Heart left ventricle (tissue), 16 donors: Measurements from ENCODE around the gene ATP2C1. TPM values are rescaled to one million over a fixed set of nuclear protein-coding genes. Genes with fewer than 3 reads are reported as not detected.

ENCODE experiments used
- ATAC-seq, 4 donors: fragments of 200-7000 bp; cut with Tn5 transposase; one replicate each; pipeline ENCODE4 v1.9.1; 2020 to 2022; ENCODE audit warnings: moderate library complexity in 4 of 4, mild to moderate bottlenecking in 3 of 4, moderate number of reproducible peaks in 1 of 4
- DNase-seq, 5 donors: peaks; one replicate each; pipeline ENCODE4 v3.0.0-alpha.2; 2020
- H3K27ac ChIP-seq, 12 donors: fragments of 200-600 bp; sonication (generic) in 4 of 12; one replicate each; pipeline versions ENCODE4 v1.5.0 to v1.8.0; 2016 to 2022; ENCODE audit warnings: mild to moderate bottlenecking in 2 of 12
- H3K27me3 ChIP-seq, 9 donors: fragments of 200-600 bp; sonication (generic) in 2 of 9; one replicate each; pipeline versions ENCODE4 v1.5.1 to v1.8.0; 2016 to 2022; ENCODE audit warnings: mild to moderate bottlenecking in 3 of 9
- H3K36me3 ChIP-seq, 9 donors: fragments of 200-600 bp; sonication (generic) in 2 of 9; one replicate each; pipeline versions ENCODE4 v1.5.0 to v1.8.0; 2018 to 2022; ENCODE audit warnings: mild to moderate bottlenecking in 2 of 9
- H3K4me1 ChIP-seq, 12 donors: fragments of 200-600 bp; sonication (generic) in 4 of 12; one replicate each; pipeline versions ENCODE4 v1.5.0 to v1.8.0; 2016 to 2022; ENCODE audit warnings: mild to moderate bottlenecking in 3 of 12
- H3K4me3 ChIP-seq, 12 donors: fragments of 200-600 bp; sonication (generic) in 4 of 12; one replicate each; pipeline versions ENCODE4 v1.5.0 to v1.8.0; 2017 to 2022; ENCODE audit warnings: mild to moderate bottlenecking in 9 of 12, moderate library complexity in 4 of 12
- H3K9me3 ChIP-seq, 12 donors: fragments of 200-600 bp; sonication (generic) in 4 of 12; one replicate each; pipeline versions ENCODE4 v1.5.0 to v1.8.0; 2016 to 2022; ENCODE audit warnings: mild to moderate bottlenecking in 1 of 12
- CTCF ChIP-seq, 12 donors: fragments of 200-600 bp; sonication (generic) in 4 of 12; IDR thresholded peaks; one replicate each; pipeline versions ENCODE4 v1.5.0 to v1.8.0; 2018 to 2022; ENCODE audit warnings: antibody characterized with exemption in 12 of 12, mild to moderate bottlenecking in 5 of 12
- POLR2A ChIP-seq, 2 donors: fragments of 450-650 bp; IDR thresholded peaks; one replicate each; pipeline ENCODE4 v1.6.1; 2017; ENCODE audit warnings: antibody characterized with exemption in 2 of 2, mild to moderate bottlenecking in 2 of 2, moderate library complexity in 2 of 2
- WGBS, 4 donors: extraction: QIAGEN DNeasy Blood & Tissue Kit in 2 of 4; methylation state at CpG; one replicate each; pipeline versions ENCODE4 v1.1.5 to v1.1.7; 2013 to 2018; 5-methylcytosine and 5-hydroxymethylcytosine counted together
- intact Hi-C, 10 donors: fragments of 100-400 bp; cut with DNase I; formaldehyde crosslinking; loops; one replicate each; pipeline versions ENCODE4 v1.11.1 to v1.14.2; 2022
- polyA plus RNA-seq, 2 donors: library from polyadenylated mRNA; stranded (reverse); fragments of 200-250 nt; gene quantifications; one replicate each; pipeline ENCODE4 v1.2.3, GENCODE V29; 2013
- total RNA-seq, 9 donors: library from RNA; depleted of rRNA in 2 of 9; stranded (reverse); fragments of >200 nt in 2 of 9; fragmentation: NEBNext Ultra II Directional in 3 of 9; extraction: Animal tissue kit (Norgen Biotek cat#: 25700) in 3 of 9; gene quantifications; one replicate each; pipeline versions ENCODE4 v1.1.0 to v1.2.4, GENCODE V29; 2016 to 2023
- donor health status: ischemic (EF 13 %, LVEDD 7.1; RV severe dilation, severe dysfunction).
- donor health status: healthy with polysubstance abuse.
- donor health status: DM: no; HTN: yes; CAD: no.
- donor health status: DM: no; HTN: no; CAD: no.
- donor health status: ischemic (EF 25% LVEDD 6.9; RV normal size, moderate dysfunction).
- donor health status: ischemic (EF 25% LVEDD 5.7; RV mildly dilated, moderate dysfunction).
- donor health status: healthy.
- donor health status: DM: yes; HTN: yes; CAD: no.
- donor health status: ischemic (EF 35%, LVEDD 5.7; RV mildly dilated, moderate dysfunction).
- donor health status: nonischemic (EF 11% LVEDD 7.7; RV severe dilation, severe dysfunction).
- donor health status: DM: yes; HTN: yes; CAD: no.
- donor health status: PGD.
- donor health status: ischemic (EF 29% LVEDD 5.4; RV normal size, mild dysfunction).
- donor health status: nonischemic (EF 23%, LVEDD 6.1; RV moderate dilation, normal function).

The ATP2C1 gene
- total and polyA plus RNA-seq, 11 donors = 26.1 to 74.4 (median 60.1) TPM

DNA sequence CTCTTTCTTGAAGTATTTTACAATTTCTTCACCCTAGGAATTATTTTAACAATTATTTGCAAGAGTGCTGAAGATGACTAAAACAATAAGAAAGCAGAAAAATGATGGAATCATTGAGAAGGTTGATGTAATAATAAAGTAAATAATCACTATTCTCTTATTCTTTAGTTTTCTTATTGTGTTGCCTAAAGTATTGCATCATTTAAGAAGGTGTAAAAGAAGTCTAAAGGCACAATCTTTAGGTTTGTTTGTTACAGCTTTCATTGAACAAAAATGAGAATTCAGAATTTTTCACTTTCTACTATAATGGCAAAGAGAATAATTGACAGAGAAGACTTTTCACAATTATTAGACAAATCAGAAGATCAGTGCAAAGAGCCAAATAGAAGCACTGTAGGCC is 67.6 kb downstream of the ATP2C1 start:
- TF ChIP-seq POLR2A (IDR thresholded peaks at IDR 0.05) (no peak), CTCF (IDR thresholded peaks at IDR 0.05) (no peak)
- H3K27ac ChIP-seq = no peak overlapping the region
- ATAC-seq (no peak), DNase-seq (no peak)
- peaks cover 0 to 9% (median 0%) of the 10 kb centered on the region in 12 donors for H3K4me1 ChIP-seq
- H3K27me3 ChIP-seq = no peaks in the 10 kb centered on the region
- intact Hi-C loops = no loop called here
- no peak overlapping the region for H3K4me3 ChIP-seq
- no peaks in the 10 kb centered on the region for H3K9me3 ChIP-seq
- H3K36me3 ChIP-seq = peaks cover 0 to 96% (median 82%) of the 10 kb centered on the region in 9 donors

DNA sequence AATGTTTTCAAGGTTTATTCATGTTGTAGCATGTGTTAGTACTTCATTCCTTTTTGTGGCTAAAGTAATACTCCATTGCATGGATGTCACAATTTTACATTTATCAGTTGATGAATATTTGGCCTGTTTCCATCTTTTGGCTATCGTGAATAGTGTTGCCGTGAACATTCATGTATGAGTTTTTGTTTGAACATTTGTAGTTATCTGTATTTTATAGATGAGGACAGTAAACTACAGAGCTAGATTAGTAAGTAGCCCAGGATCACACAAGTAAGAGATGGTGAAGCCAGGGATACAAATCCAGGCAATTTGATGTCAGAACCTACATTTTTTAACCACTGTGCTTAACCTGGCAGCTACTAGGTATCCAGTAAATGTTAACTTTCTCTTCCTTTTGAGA is 69.6 kb downstream of the ATP2C1 start:
- intact Hi-C loops = no loop called here
- Histone ChIP-seq H3K4me1 (peaks cover 0 to 6% (median 0%) of the 10 kb centered on the region in 12 donors), H3K9me3 (no peaks in the 10 kb centered on the region), H3K27me3 (no peaks in the 10 kb centered on the region), H3K27ac (no peak overlapping the region), H3K36me3 (peaks cover 0 to 100% (median 90%) of the 10 kb centered on the region in 9 donors), H3K4me3 (no peak overlapping the region)
- TF ChIP-seq CTCF (IDR thresholded peaks at IDR 0.05) (no peak), POLR2A (IDR thresholded peaks at IDR 0.05) (no peak)
- 73 to 80% (median 75%) methylated on average over 2 of the region's 2 CpGs for WGBS, 4 donors
- DNase-seq = no peak
- no peak for ATAC-seq

DNA sequence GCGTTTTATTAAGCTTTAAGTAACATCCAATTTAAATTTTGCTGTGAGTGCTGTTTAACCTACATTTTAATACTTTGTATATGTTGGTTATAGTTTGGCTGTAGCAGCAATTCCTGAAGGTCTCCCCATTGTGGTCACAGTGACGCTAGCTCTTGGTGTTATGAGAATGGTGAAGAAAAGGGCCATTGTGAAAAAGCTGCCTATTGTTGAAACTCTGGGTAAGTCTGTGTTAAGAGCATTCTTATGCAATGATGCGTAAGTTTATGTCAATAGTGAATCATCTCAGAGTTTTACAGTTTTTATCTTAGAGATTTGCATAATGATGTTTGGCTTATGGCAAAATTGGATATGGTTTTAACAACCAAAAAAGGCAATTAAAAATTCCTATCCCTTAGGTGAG is 70.0 kb downstream of the ATP2C1 start:
- ATAC-seq (no peak), DNase-seq (no peak)
- 90 to 93% (median 92%) methylated on average over 3 of the region's 3 CpGs for WGBS, 4 donors
- TF ChIP-seq CTCF (IDR thresholded peaks at IDR 0.05) = no peak
- no peak for TF ChIP-seq POLR2A (IDR thresholded peaks at IDR 0.05)
- H3K4me1 ChIP-seq = peaks cover 0 to 6% (median 0%) of the 10 kb centered on the region in 12 donors
- no peaks in the 10 kb centered on the region for H3K9me3 ChIP-seq
- no peak overlapping the region for H3K4me3 ChIP-seq
- no peak overlapping the region for H3K27ac ChIP-seq
- H3K27me3 ChIP-seq = no peaks in the 10 kb centered on the region
- intact Hi-C loops = no loop called here
- H3K36me3 ChIP-seq = peaks cover 0 to 100% (median 85%) of the 10 kb centered on the region in 9 donors

- Histone ChIP-seq H3K9me3 (no peaks in the 10 kb centered on the region), H3K4me1 (no peaks in the 10 kb centered on the region), H3K27ac (no peak overlapping the region), H3K4me3 (no peak overlapping the region), H3K27me3 (no peaks in the 10 kb centered on the region), H3K36me3 (peaks cover 0 to 97% (median 79%) of the 10 kb centered on the region in 9 donors)
- ATAC-seq = no peak
- intact Hi-C loops = no loop called here
- TF ChIP-seq POLR2A (IDR thresholded peaks at IDR 0.05) (no peak), CTCF (IDR thresholded peaks at IDR 0.05) (no peak)
- 93 to 97% (median 96%) methylated on average over 2 of the region's 2 CpGs for WGBS, 4 donors
- no peak for DNase-seq
Measured at GRCh38 chr3:130967281-130967680, 73.4 kb downstream of the ATP2C1 start.
